HepG2 (cell line): ENCODE results near the gene CENPE. TPM values are rescaled to one million over a fixed set of nuclear protein-coding genes. Genes with fewer than 3 reads are reported as not detected.

Experiments
- ATF5 ChIP-seq: sonication (generic); formaldehyde crosslinking; IDR thresholded peaks from 2 replicates; pipeline ENCODE4 v1.4.0; 2020; ENCODE audit warnings: mild to moderate bottlenecking, low read depth, missing genetic modification reagents
- ATF7 ChIP-seq, 2 experiments: fragments of 450-650 bp in 1 of 2; sonication (generic) in 1 of 2; formaldehyde crosslinking in 1 of 2; IDR thresholded peaks; 2 replicates each; pipeline versions ENCODE4 v1.4.0 to v1.6.1; 2016 to 2020; ENCODE audit warnings: antibody characterized with exemption in 1 of 2, mild to moderate bottlenecking in 1 of 2, missing genetic modification reagents in 1 of 2
- CCAR2 ChIP-seq: fragments of 200-400 bp; formaldehyde crosslinking; optimal IDR thresholded peaks from 2 replicates; pipeline ENCODE3; 2018; ENCODE audit warnings: low read depth, mild to moderate bottlenecking, low read length, moderate library complexity
- FOXA1 ChIP-seq, 2 experiments: fragments of 450-650 bp in 1 of 2; sonication (generic) in 1 of 2; formaldehyde crosslinking in 1 of 2; IDR thresholded peaks; 2 replicates each; pipeline versions ENCODE4 v1.4.0 to v1.6.1; 2016 to 2020; ENCODE audit warnings: missing genetic modification reagents in 1 of 2
- FOXK1 ChIP-seq: sonication (generic); formaldehyde crosslinking; IDR thresholded peaks from 2 replicates; pipeline ENCODE4 v1.4.0; 2020; ENCODE audit warnings: low read depth, missing genetic modification reagents, borderline replicate concordance
- HMG20A ChIP-seq: IDR thresholded peaks from 2 replicates; pipeline ENCODE4 v1.6.1; 2016; ENCODE audit warnings: borderline replicate concordance
- JUNB ChIP-seq: sonication (generic); formaldehyde crosslinking; IDR thresholded peaks from 2 replicates; pipeline ENCODE4 v1.8.0; 2022; ENCODE audit warnings: missing genetic modification reagents, mild to moderate bottlenecking, borderline replicate concordance
- NCOR1 ChIP-seq: fragments of 200-600 bp; sonication (generic); IDR thresholded peaks from 2 replicates; pipeline ENCODE4 v1.7.0; 2017; ENCODE audit warnings: antibody characterized with exemption, low read length, borderline replicate concordance
- NR2F1 ChIP-seq, 2 experiments: fragments of 450-650 bp in 1 of 2; formaldehyde crosslinking in 1 of 2; IDR thresholded peaks; 2 replicates each; pipeline versions ENCODE4 v1.5.0 to v1.6.1; 2016 to 2020; ENCODE audit warnings: mild to moderate bottlenecking in 1 of 2, missing compliant biosample characterization in 1 of 2, missing genetic modification reagents in 1 of 2, moderate library complexity in 1 of 2
- NR2F2 ChIP-seq: IDR thresholded peaks from 2 replicates; pipeline ENCODE4 v1.6.1; 2012; ENCODE audit warnings: low read depth, inconsistent platforms, borderline replicate concordance
- POLR2G ChIP-seq: fragments of 200-400 bp; formaldehyde crosslinking; IDR thresholded peaks from 2 replicates; pipeline ENCODE4 v1.6.1; 2018; ENCODE audit warnings: mild to moderate bottlenecking, low read depth, low read length, moderate library complexity
- SMC3 ChIP-seq: IDR thresholded peaks from 2 replicates; pipeline ENCODE4 v1.6.1; 2011; ENCODE audit warnings: low read length, improper control_type of control experiment
- SNAI1 ChIP-seq: sonication (generic); formaldehyde crosslinking; IDR thresholded peaks from 2 replicates; pipeline ENCODE4 v1.5.0; 2020; ENCODE audit warnings: mild to moderate bottlenecking, missing genetic modification reagents, borderline replicate concordance
- SSRP1 ChIP-seq: IDR thresholded peaks from 2 replicates; pipeline ENCODE4 v1.6.1; 2016; ENCODE audit warnings: control low read depth
- TFE3 ChIP-seq: IDR thresholded peaks from 2 replicates; pipeline ENCODE4 v1.6.1; 2016
- ZFP36L1 ChIP-seq: sonication (generic); formaldehyde crosslinking; IDR thresholded peaks from 2 replicates; pipeline ENCODE4 v1.8.0; 2022; ENCODE audit warnings: mild to moderate bottlenecking, missing genetic modification reagents, moderate library complexity
- polyA plus RNA-seq, 8 experiments: library from polyadenylated mRNA; depleted of rRNA in 3 of 8; stranded (reverse) in 7 of 8; unstranded in 1 of 8; fragments of >200 nt; fragmentation: Illumina TruSeq in 4 of 8; extraction: Trizol in 4 of 8; gene quantifications; 2 replicates each; pipeline versions ENCODE4 v1.2.1 to v1.2.3, GENCODE V29; 2011 to 2016; ENCODE audit warnings: low read depth in 4 of 8, missing spikeins in 1 of 8, mixed read lengths in 1 of 8; ENCODE audit not compliant: insufficient read depth in 1 of 8
- total RNA-seq, 5 experiments: library from RNA; depleted of rRNA; stranded (reverse); fragments of >200 nt; fragmentation: Illumina TruSeq; extraction: Trizol; gene quantifications; 2 replicates each; pipeline ENCODE4 v1.2.3, GENCODE V29; 2016; ENCODE audit warnings: low read depth in 1 of 5
- TF ChIP-seq, protein P1 (sequence below): sonication (generic); formaldehyde crosslinking; IDR thresholded peaks from 2 replicates; pipeline ENCODE4 v1.4.0; 2020; ENCODE audit warnings: missing genetic modification reagents
- TF ChIP-seq, protein P2 (sequence below): sonication (generic); formaldehyde crosslinking; IDR thresholded peaks from 2 replicates; pipeline ENCODE4 v1.4.0; 2020; ENCODE audit warnings: mild to moderate bottlenecking, low read depth, missing genetic modification reagents
- TF ChIP-seq, protein P3 (sequence below): fragments of 450-650 bp; IDR thresholded peaks from 2 replicates; pipeline ENCODE4 v1.6.1; 2017; ENCODE audit warnings: mild to moderate bottlenecking

Gene CENPE
- total and polyA plus RNA-seq, 2 of the 13 experiments (the other 11 are each of a cell fraction or from before 2014, with no cell fraction given): 2.1 to 19.8 TPM

DNA sequence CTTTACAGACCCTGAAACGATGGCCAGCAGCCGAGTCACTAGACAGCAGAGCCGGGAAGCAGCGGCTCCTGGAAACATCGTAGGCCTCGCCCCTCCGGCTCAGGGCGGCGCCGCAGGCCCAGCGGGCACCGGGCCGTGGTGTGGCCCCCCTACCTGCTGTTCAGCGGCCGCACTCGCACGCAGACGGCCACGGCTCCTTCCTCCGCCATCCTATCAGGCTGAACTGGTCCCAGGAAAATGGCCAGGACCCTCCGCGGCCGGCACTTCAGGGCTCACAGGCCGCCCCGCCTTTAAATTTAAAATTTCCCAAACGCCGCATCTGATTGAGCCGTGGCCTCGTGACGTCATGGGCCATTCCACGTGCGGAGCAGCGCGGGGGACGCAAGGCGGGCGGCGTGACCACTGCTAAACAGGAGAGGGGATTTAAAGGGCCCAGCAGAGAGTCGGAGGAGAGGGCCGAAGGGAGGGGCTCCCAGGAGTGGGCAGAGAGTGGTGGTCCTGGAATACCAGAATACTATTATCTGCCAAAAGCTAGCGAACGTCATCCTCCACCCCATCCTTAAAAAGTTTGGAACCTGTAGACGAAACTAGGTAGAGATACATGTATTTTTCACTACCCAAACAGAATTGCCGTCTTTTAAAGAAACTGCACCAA lies at the start of gene CENPE (continued):
- TF ChIP-seq SSRP1 (CRISPR knock-in tag) (no peak), CCAR2 (no peak), TFE3 (0 out of 2 replicates have a peak, but pooled peaks have one; percentile 23), FOXK1 (CRISPR knock-in tag) (peak; percentile 62; the same call in 1 of the 2 replicates), POLR2G (peak; percentile 68), SNAI1 (CRISPR knock-in tag) (no peak), ATF5 (CRISPR knock-in tag) (no peak), NR2F2 (0 out of 2 replicates have a peak, but pooled peaks have one; percentile 41), HMG20A (no peak), JUNB (CRISPR knock-in tag) (no peak), FOXA1 (IDR thresholded peaks at IDR 0.05) (no peak), FOXA1 (CRISPR knock-in tag; IDR thresholded peaks at IDR 0.05) (no peak), ZFP36L1 (CRISPR knock-in tag) (0 out of 2 replicates have a peak, but pooled peaks have one; percentile 84), SMC3 (no peak), NCOR1 (peak; percentile 42; the same call in 1 of the 2 replicates), ATF7 (IDR thresholded peaks at IDR 0.05) (peak; percentile 98), ATF7 (CRISPR knock-in tag; IDR thresholded peaks at IDR 0.05) (peak; percentile 82), NR2F1 (CRISPR knock-in tag; IDR thresholded peaks at IDR 0.05) (no peak)
- TF ChIP-seq, protein P1, sequence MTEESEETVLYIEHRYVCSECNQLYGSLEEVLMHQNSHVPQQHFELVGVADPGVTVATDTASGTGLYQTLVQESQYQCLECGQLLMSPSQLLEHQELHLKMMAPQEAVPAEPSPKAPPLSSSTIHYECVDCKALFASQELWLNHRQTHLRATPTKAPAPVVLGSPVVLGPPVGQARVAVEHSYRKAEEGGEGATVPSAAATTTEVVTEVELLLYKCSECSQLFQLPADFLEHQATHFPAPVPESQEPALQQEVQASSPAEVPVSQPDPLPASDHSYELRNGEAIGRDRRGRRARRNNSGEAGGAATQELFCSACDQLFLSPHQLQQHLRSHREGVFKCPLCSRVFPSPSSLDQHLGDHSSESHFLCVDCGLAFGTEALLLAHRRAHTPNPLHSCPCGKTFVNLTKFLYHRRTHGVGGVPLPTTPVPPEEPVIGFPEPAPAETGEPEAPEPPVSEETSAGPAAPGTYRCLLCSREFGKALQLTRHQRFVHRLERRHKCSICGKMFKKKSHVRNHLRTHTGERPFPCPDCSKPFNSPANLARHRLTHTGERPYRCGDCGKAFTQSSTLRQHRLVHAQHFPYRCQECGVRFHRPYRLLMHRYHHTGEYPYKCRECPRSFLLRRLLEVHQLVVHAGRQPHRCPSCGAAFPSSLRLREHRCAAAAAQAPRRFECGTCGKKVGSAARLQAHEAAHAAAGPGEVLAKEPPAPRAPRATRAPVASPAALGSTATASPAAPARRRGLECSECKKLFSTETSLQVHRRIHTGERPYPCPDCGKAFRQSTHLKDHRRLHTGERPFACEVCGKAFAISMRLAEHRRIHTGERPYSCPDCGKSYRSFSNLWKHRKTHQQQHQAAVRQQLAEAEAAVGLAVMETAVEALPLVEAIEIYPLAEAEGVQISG (CRISPR knock-in tag): no peak; the same call in 1 of the 2 replicates
- TF ChIP-seq, protein P2, sequence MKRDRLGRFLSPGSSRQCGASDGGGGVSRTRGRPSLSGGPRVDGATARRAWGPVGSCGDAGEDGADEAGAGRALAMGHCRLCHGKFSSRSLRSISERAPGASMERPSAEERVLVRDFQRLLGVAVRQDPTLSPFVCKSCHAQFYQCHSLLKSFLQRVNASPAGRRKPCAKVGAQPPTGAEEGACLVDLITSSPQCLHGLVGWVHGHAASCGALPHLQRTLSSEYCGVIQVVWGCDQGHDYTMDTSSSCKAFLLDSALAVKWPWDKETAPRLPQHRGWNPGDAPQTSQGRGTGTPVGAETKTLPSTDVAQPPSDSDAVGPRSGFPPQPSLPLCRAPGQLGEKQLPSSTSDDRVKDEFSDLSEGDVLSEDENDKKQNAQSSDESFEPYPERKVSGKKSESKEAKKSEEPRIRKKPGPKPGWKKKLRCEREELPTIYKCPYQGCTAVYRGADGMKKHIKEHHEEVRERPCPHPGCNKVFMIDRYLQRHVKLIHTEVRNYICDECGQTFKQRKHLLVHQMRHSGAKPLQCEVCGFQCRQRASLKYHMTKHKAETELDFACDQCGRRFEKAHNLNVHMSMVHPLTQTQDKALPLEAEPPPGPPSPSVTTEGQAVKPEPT: 0 out of 2 replicates have a peak, but pooled peaks have one; percentile 24
- TF ChIP-seq, protein P3, sequence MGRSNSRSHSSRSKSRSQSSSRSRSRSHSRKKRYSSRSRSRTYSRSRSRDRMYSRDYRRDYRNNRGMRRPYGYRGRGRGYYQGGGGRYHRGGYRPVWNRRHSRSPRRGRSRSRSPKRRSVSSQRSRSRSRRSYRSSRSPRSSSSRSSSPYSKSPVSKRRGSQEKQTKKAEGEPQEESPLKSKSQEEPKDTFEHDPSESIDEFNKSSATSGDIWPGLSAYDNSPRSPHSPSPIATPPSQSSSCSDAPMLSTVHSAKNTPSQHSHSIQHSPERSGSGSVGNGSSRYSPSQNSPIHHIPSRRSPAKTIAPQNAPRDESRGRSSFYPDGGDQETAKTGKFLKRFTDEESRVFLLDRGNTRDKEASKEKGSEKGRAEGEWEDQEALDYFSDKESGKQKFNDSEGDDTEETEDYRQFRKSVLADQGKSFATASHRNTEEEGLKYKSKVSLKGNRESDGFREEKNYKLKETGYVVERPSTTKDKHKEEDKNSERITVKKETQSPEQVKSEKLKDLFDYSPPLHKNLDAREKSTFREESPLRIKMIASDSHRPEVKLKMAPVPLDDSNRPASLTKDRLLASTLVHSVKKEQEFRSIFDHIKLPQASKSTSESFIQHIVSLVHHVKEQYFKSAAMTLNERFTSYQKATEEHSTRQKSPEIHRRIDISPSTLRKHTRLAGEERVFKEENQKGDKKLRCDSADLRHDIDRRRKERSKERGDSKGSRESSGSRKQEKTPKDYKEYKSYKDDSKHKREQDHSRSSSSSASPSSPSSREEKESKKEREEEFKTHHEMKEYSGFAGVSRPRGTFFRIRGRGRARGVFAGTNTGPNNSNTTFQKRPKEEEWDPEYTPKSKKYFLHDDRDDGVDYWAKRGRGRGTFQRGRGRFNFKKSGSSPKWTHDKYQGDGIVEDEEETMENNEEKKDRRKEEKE: no peak
